H1 (cell line): ENCODE measurements around the gene FBH1. TPM values are rescaled to one million over a fixed set of nuclear protein-coding genes. Genes with fewer than 3 reads are reported as not detected.
A peak's percentile ranks its signal among the peaks of the same experiment; 100 is the strongest.

Experiments used
- CTCF ChIA-PET: fragments of 300-600 bp; sonication (Branson Sonifier 250); formaldehyde crosslinking; loops from one replicate; lab custom pipeline; 2021; ENCODE audit not compliant: partially characterized antibody; lab: Charles Lee
- POLR2A ChIA-PET: fragments of 300-600 bp; sonication (Branson Sonifier 250); formaldehyde crosslinking; loops from one replicate; lab custom pipeline; 2021; ENCODE audit warnings: inconsistent platforms; ENCODE audit not compliant: partially characterized antibody; lab: Charles Lee
- DNase-seq, 2 experiments: peaks; one replicate each; pipeline versions ENCODE4 v3.0.0 to v3.0.0-alpha.2; 2010 to 2022; ENCODE audit warnings: low spot score in 2 of 2, low read depth in 1 of 2, mixed read lengths in 1 of 2
- FAIRE-seq: peaks from 2 replicates; lab custom pipeline; 2011; peaks lifted over from hg19 to GRCh38; lab: Jason Lieb, UNC
- H2AFZ ChIP-seq: 2 replicates; pipeline ENCODE4 v1.8.1; 2012; ENCODE audit warnings: low read length, inconsistent platforms
- H2AK5ac ChIP-seq: 2 replicates; pipeline ENCODE4 v1.6.1; 2013; ENCODE audit warnings: low read depth, low read length
- H2BK120ac ChIP-seq: replicated peaks from 2 replicates; pipeline ENCODE3; 2013; ENCODE audit warnings: low read depth, low read length, inconsistent platforms
- H2BK12ac ChIP-seq: 2 replicates; pipeline ENCODE4 v1.6.1; 2013; ENCODE audit warnings: low read depth, low read length
- H2BK15ac ChIP-seq: 2 replicates; pipeline ENCODE4 v1.6.1; 2013; ENCODE audit warnings: low read length
- H2BK20ac ChIP-seq: 2 replicates; pipeline ENCODE4 v1.6.1; 2013; ENCODE audit warnings: low read length
- H2BK5ac ChIP-seq: 2 replicates; pipeline ENCODE4 v1.6.1; 2013; ENCODE audit warnings: low read depth, low read length
- H3K14ac ChIP-seq: 2 replicates; pipeline ENCODE4 v1.6.1; 2013; ENCODE audit warnings: inconsistent platforms; ENCODE audit not compliant: insufficient read length
- H3K18ac ChIP-seq: 2 replicates; pipeline ENCODE4 v1.6.1; 2013; ENCODE audit warnings: low read length; ENCODE audit errors: extremely low read depth
- H3K23ac ChIP-seq: 2 replicates; pipeline ENCODE4 v1.6.1; 2013; ENCODE audit warnings: inconsistent platforms; ENCODE audit not compliant: insufficient read length
- H3K23me2 ChIP-seq: 2 replicates; pipeline ENCODE4 v1.6.1; 2013; ENCODE audit warnings: low read depth, low read length
- H3K27ac ChIP-seq: 2 replicates; pipeline ENCODE4 v1.6.1; 2011; ENCODE audit warnings: low read depth, low read length, inconsistent platforms
- H3K27me3 ChIP-seq, 4 experiments: replicated peaks in 1 of 4; 1 replicate in 1 of 4; 2 replicates in 3 of 4; pipeline versions ENCODE4 v1.6.1 to v1.8.1; 2011 to 2013; ENCODE audit warnings: low read length in 3 of 4, mild to moderate bottlenecking in 3 of 4, inconsistent platforms in 2 of 4, mixed read lengths in 2 of 4, moderate library complexity in 1 of 4; ENCODE audit not compliant: control insufficient read depth in 3 of 4, insufficient read depth in 3 of 4; ENCODE audit errors: extremely low read depth in 1 of 4
- H3K36me3 ChIP-seq, 4 experiments: 2 replicates each; pipeline versions ENCODE4 v1.6.1 to v1.8.1; 2011 to 2013; ENCODE audit warnings: mild to moderate bottlenecking in 4 of 4, low read length in 3 of 4, moderate library complexity in 2 of 4, control low read depth in 1 of 4, inconsistent platforms in 1 of 4; ENCODE audit not compliant: insufficient read depth in 4 of 4, control insufficient read depth in 2 of 4
- H3K4ac ChIP-seq: replicated peaks from 2 replicates; pipeline ENCODE3; 2013; ENCODE audit warnings: low read length, low read depth, mixed read lengths, inconsistent platforms; ENCODE audit not compliant: insufficient read length
- H3K4me1 ChIP-seq, 4 experiments: replicated peaks in 1 of 4; 1 replicate in 1 of 4; 2 replicates in 3 of 4; pipeline versions ENCODE4 v1.6.1 to v1.8.1; 2011 to 2013; ENCODE audit warnings: low read length in 3 of 4, inconsistent platforms in 2 of 4, mixed read lengths in 1 of 4; ENCODE audit not compliant: insufficient read depth in 4 of 4, control insufficient read depth in 3 of 4
- H3K4me2 ChIP-seq, 2 experiments: 2 replicates each; pipeline versions ENCODE4 v1.6.1 to v1.8.1; 2011 to 2013; ENCODE audit warnings: low read depth in 2 of 2, low read length in 2 of 2, control low read depth in 1 of 2, inconsistent platforms in 1 of 2, mild to moderate bottlenecking in 1 of 2; ENCODE audit not compliant: insufficient read depth in 1 of 2
- H3K4me3 ChIP-seq, 4 experiments: fragments of 200-600, 300-600 bp in 1 of 4; sonication (generic), shearing (Covaris generic), sonication (Bioruptor Twin) in 1 of 4; 2 replicates each; pipeline versions ENCODE4 v1.5.1 to v1.8.1; 2011 to 2016; ENCODE audit warnings: low read length in 4 of 4, low read depth in 3 of 4, control low read depth in 2 of 4, inconsistent platforms in 2 of 4, mild to moderate bottlenecking in 2 of 4, mixed read lengths in 1 of 4, moderate library complexity in 1 of 4; ENCODE audit not compliant: insufficient read depth in 2 of 4; ENCODE audit errors: extremely low read depth in 1 of 4
- H3K56ac ChIP-seq: replicated peaks from 2 replicates; pipeline ENCODE3; 2013; ENCODE audit warnings: low read depth, mild to moderate bottlenecking, mixed read lengths, low read length, inconsistent platforms; ENCODE audit not compliant: insufficient read length
- H3K79me1 ChIP-seq: 2 replicates; pipeline ENCODE4 v1.6.1; 2013; ENCODE audit warnings: low read depth, low read length, control low read depth
- H3K79me2 ChIP-seq, 2 experiments: 2 replicates each; pipeline versions ENCODE4 v1.6.1 to v1.8.1; 2012 to 2013; ENCODE audit warnings: low read length in 2 of 2, mild to moderate bottlenecking in 2 of 2, inconsistent platforms in 1 of 2; ENCODE audit not compliant: insufficient read depth in 2 of 2, control insufficient read depth in 1 of 2
- H3K9ac ChIP-seq, 4 experiments: replicated peaks in 1 of 4; 1 replicate in 1 of 4; 2 replicates in 3 of 4; pipeline versions ENCODE4 v1.6.1 to v1.8.1; 2011 to 2013; ENCODE audit warnings: low read depth in 3 of 4, low read length in 3 of 4, control low read depth in 2 of 4, mild to moderate bottlenecking in 2 of 4, moderate library complexity in 2 of 4, inconsistent platforms in 1 of 4; ENCODE audit errors: extremely low read depth in 1 of 4
- H3K9me3 ChIP-seq, 2 experiments: 2 replicates each; pipeline versions ENCODE4 v1.6.1 to v1.8.1; 2012 to 2013; ENCODE audit warnings: mild to moderate bottlenecking in 2 of 2, moderate library complexity in 2 of 2, control low read depth in 1 of 2, inconsistent platforms in 1 of 2, low read depth in 1 of 2, low read length in 1 of 2, mixed read lengths in 1 of 2; ENCODE audit not compliant: insufficient read depth in 2 of 2
- H4K20me1 ChIP-seq, 2 experiments: replicated peaks in 1 of 2; 2 replicates each; pipeline versions ENCODE3 to v1.8.1; 2011 to 2013; ENCODE audit warnings: inconsistent platforms in 2 of 2, low read length in 2 of 2, mild to moderate bottlenecking in 1 of 2; ENCODE audit not compliant: insufficient read depth in 2 of 2, control insufficient read depth in 1 of 2
- H4K5ac ChIP-seq: 2 replicates; pipeline ENCODE4 v1.6.1; 2013; ENCODE audit warnings: low read length, low read depth, mixed read lengths, inconsistent platforms; ENCODE audit not compliant: insufficient read length
- H4K8ac ChIP-seq: 2 replicates; pipeline ENCODE4 v1.8.0; 2013; ENCODE audit warnings: mild to moderate bottlenecking, moderate library complexity, low read length, inconsistent platforms; ENCODE audit not compliant: insufficient read depth; ENCODE audit errors: extremely low read depth
- H4K91ac ChIP-seq: replicated peaks from 2 replicates; pipeline ENCODE3; 2013; ENCODE audit warnings: low read length, mixed read lengths, inconsistent platforms; ENCODE audit not compliant: insufficient read length
- JUN ChIP-seq: IDR thresholded peaks from 2 replicates; pipeline ENCODE4 v1.6.1; 2011; ENCODE audit warnings: low read depth, mild to moderate bottlenecking, improper control_type of control experiment, low read length
- ZNF274 ChIP-seq: IDR thresholded peaks from 2 replicates; pipeline ENCODE4 v1.7.0; 2012; ENCODE audit warnings: low read length, borderline replicate concordance; ENCODE audit errors: extremely low read depth
- WGBS, 2 experiments: shearing (Covaris generic) in 1 of 2; methylation state at CpG; one replicate each; pipeline versions ENCODE4 v1.1.6 to v1.1.7; 2013 to 2015; ENCODE audit warnings: low lambda C conversion rate in 2 of 2, mixed read lengths in 2 of 2, inconsistent platforms in 1 of 2, low coverage in 1 of 2, missing lambda C conversion rate in 1 of 2; ENCODE audit not compliant: insufficient replicate concordance in 2 of 2, insufficient coverage in 1 of 2, insufficient read length in 1 of 2; ENCODE audit errors: extremely low coverage in 1 of 2, missing lambda C conversion rate in 1 of 2; 5-methylcytosine and 5-hydroxymethylcytosine counted together
- polyA plus RNA-seq, 7 experiments: library from polyadenylated mRNA; depleted of rRNA in 3 of 7; stranded (reverse) in 5 of 7; unstranded in 2 of 7; fragments of >200 nt in 5 of 7; fragments of 200-250 nt in 2 of 7; gene quantifications; 1 replicate in 5 of 7; 2 replicates in 1 of 7; 4 replicates in 1 of 7; pipeline versions ENCODE4 v1.2.1 to v1.2.3, GENCODE V29; 2011 to 2013; ENCODE audit warnings: missing spikeins in 2 of 7, mixed read lengths in 2 of 7
- total RNA-seq: library from RNA; stranded (reverse); fragmentation: NEBNext Ultra II Directional; extraction: Animal tissue kit (Norgen Biotek cat#: 25700); gene quantifications from 2 replicates; pipeline ENCODE4 v1.2.1, GENCODE V29; 2021

FBH1 gene
- total and polyA plus RNA-seq, 2 of the 8 experiments (the other 6 are each of a cell fraction or from before 2014, with no cell fraction given), result 31.1 to 51.8 TPM

DNA sequence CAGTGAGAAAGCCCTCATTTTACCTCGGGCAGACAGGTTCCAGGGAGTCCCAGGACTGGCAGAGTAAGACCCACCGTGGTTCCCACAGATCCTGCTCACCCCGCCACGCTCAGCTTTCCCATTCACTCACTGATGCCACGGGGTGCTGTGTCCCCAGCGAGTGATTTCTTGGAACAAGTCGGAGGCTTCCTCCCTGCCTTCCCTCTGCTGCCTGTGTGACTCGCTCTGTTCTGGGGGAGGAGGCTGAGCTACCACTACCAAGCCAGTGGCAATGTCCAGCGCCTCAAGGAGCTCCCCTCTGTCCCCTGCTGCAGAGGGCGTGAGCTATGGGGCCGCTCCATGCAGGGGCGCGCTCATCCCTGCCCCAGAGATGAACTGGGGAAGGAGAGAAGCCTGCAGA is 74.7 kb downstream of the FBH1 start:
- Histone ChIP-seq H3K14ac (no peak overlapping the region), H3K79me1 (no peaks in the 10 kb centered on the region; the same call in 1 of the 2 replicates), H2BK5ac (no peak overlapping the region), H4K8ac (peak overlapping the region; percentile 23), H4K20me1 (no peaks in the 10 kb centered on the region), H2BK15ac (no peak overlapping the region), H2BK120ac (no peak overlapping the region), H3K9ac (no peak overlapping the region), H3K23me2 (no peaks in the 10 kb centered on the region), H3K36me3 (no peaks in the 10 kb centered on the region), H3K23ac (no peak overlapping the region), H3K27ac (no peak overlapping the region), H3K4me3 (no peak overlapping the region), H3K27me3 (0 out of 7 replicates have a peak, but pooled peaks cover 0 to 2% (median 0%) of the 10 kb centered on the region in 4 experiments), H2BK20ac (no peak overlapping the region), H2BK12ac (no peak overlapping the region), H3K56ac (no peak overlapping the region), H3K4ac (no peak overlapping the region), H3K79me2 (no peaks in the 10 kb centered on the region), H2AFZ (no peak overlapping the region), H3K4me1 (no peaks in the 10 kb centered on the region), H3K4me2 (no peak overlapping the region), H3K18ac (no peak overlapping the region), H4K91ac (no peak overlapping the region), H3K9me3 (no peaks in the 10 kb centered on the region), H2AK5ac (no peak overlapping the region), H4K5ac (no peak overlapping the region)
- no peak for DNase-seq
- ChIA-PET POLR2A (no interaction called here), CTCF (interaction anchor here (0.8 to 1.8 kb wide), 4 partner anchors 12 to 119 kb away, joined by 3 to 6 read pairs (median 3); no protein-coding TSS in a partner anchor)
- WGBS, 2 experiments, result 91% methylated on average over 11 of the region's 13 CpGs; no CpG with 5 or more reads in 1 of the 2 experiments
- FAIRE-seq, result no peak
- TF ChIP-seq JUN, result no peak
- TF ChIP-seq ZNF274, result no peak
